Testis (tissue), 2 donors: ENCODE data around the gene ALDH1L1.

ENCODE experiments used
- POLR2A ChIP-seq: fragments of 450-650 bp; IDR thresholded peaks from one replicate; pipeline ENCODE4 v1.6.1; 2017; ENCODE audit warnings: antibody characterized with exemption, mild to moderate bottlenecking, moderate library complexity
- TF ChIP-seq, protein P1 (sequence below), 3 experiments: fragments of 450-650 bp in 2 of 3; fragments of 200-600 bp in 1 of 3; sonication (generic) in 1 of 3; IDR thresholded peaks; one replicate each; pipeline ENCODE4 v1.5.1; 2016 to 2019; ENCODE audit warnings: antibody characterized with exemption in 3 of 3, mild to moderate bottlenecking in 2 of 3, moderate library complexity in 1 of 3

DNA sequence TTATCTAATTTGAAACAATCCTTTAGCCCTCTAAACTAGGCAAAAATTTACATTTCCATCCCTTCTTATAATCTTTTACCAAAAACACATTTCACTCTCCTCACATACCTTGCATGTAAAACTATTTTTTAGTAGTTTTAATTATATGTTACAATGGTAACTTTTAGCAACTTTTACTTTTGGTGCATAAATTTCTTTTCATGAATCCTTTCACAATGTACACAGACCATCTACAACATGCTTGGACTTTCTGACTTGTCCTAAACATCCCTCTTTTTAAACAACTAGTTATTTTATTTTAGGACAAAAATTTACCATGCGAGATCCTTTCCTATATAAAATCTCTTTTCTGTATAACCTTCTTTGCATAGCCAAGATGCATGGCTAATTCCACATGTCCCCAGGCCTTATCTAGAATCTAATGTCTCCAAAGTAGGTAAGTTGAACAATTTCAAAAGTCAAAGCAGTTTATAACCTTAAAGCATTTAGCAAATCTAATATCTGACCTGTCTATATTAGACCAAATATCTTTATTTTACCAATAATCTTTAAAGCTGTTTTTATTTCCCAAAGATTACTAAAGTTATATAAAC, 14.4 kb upstream of the ALDH1L1 start:
- TF ChIP-seq, protein P1, sequence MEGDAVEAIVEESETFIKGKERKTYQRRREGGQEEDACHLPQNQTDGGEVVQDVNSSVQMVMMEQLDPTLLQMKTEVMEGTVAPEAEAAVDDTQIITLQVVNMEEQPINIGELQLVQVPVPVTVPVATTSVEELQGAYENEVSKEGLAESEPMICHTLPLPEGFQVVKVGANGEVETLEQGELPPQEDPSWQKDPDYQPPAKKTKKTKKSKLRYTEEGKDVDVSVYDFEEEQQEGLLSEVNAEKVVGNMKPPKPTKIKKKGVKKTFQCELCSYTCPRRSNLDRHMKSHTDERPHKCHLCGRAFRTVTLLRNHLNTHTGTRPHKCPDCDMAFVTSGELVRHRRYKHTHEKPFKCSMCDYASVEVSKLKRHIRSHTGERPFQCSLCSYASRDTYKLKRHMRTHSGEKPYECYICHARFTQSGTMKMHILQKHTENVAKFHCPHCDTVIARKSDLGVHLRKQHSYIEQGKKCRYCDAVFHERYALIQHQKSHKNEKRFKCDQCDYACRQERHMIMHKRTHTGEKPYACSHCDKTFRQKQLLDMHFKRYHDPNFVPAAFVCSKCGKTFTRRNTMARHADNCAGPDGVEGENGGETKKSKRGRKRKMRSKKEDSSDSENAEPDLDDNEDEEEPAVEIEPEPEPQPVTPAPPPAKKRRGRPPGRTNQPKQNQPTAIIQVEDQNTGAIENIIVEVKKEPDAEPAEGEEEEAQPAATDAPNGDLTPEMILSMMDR (IDR thresholded peaks at IDR 0.05), result no peak
- no peak for TF ChIP-seq POLR2A
